ENCODE results near the gene PIAS1.

DNA sequence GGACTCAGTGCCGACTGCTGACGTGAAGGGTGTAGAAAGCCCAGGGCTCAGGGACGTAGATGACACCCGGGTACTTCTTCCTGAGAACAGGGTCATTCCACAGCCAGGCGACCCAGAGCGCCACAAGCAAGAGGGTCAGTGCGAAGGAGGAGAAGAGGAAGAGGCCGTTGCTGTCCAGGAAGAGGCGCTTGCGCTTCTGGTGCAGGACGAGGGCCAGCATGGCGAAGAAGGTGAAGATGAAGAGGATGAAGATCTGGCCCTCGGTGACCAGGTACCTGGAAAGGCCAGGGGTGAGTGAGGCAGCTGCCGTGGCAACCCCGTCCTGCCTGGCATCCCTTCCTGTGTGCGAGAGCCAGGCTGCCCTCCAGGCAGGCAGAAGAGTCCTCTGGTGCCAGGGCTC lies 154.0 kb downstream of the PIAS1 start:
- TF ChIP-seq, protein P1, sequence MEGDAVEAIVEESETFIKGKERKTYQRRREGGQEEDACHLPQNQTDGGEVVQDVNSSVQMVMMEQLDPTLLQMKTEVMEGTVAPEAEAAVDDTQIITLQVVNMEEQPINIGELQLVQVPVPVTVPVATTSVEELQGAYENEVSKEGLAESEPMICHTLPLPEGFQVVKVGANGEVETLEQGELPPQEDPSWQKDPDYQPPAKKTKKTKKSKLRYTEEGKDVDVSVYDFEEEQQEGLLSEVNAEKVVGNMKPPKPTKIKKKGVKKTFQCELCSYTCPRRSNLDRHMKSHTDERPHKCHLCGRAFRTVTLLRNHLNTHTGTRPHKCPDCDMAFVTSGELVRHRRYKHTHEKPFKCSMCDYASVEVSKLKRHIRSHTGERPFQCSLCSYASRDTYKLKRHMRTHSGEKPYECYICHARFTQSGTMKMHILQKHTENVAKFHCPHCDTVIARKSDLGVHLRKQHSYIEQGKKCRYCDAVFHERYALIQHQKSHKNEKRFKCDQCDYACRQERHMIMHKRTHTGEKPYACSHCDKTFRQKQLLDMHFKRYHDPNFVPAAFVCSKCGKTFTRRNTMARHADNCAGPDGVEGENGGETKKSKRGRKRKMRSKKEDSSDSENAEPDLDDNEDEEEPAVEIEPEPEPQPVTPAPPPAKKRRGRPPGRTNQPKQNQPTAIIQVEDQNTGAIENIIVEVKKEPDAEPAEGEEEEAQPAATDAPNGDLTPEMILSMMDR (IDR thresholded peaks at IDR 0.05) = no peak
- TF ChIP-seq POLR2A (IDR thresholded peaks at IDR 0.05) = no peak
